Sigmoid colon (tissue), 4 donors: ENCODE data around the gene PCBP1.

ENCODE experiments used
- EP300 ChIP-seq, 4 donors: sonication (generic); formaldehyde crosslinking; IDR thresholded peaks; one replicate each; pipeline ENCODE4 v1.6.1; 2017; ENCODE audit warnings: antibody characterized with exemption in 4 of 4
- POLR2A ChIP-seq, 2 donors: fragments of 450-650 bp; IDR thresholded peaks; one replicate each; pipeline ENCODE4 v1.6.1; 2016; ENCODE audit warnings: antibody characterized with exemption in 2 of 2, mild to moderate bottlenecking in 2 of 2, moderate library complexity in 2 of 2
- POLR2AphosphoS5 ChIP-seq, 4 donors: sonication (generic); formaldehyde crosslinking; IDR thresholded peaks; one replicate each; pipeline ENCODE4 v1.6.1; 2017; ENCODE audit warnings: antibody characterized with exemption in 4 of 4
- TF ChIP-seq, protein P1 (sequence below), 4 experiments: fragments of 450-650 bp in 3 of 4; fragments of 200-600 bp in 1 of 4; IDR thresholded peaks; one replicate each; pipeline ENCODE4 v1.5.1; 2016 to 2019; ENCODE audit warnings: antibody characterized with exemption in 4 of 4, mild to moderate bottlenecking in 3 of 4, moderate library complexity in 2 of 4

DNA sequence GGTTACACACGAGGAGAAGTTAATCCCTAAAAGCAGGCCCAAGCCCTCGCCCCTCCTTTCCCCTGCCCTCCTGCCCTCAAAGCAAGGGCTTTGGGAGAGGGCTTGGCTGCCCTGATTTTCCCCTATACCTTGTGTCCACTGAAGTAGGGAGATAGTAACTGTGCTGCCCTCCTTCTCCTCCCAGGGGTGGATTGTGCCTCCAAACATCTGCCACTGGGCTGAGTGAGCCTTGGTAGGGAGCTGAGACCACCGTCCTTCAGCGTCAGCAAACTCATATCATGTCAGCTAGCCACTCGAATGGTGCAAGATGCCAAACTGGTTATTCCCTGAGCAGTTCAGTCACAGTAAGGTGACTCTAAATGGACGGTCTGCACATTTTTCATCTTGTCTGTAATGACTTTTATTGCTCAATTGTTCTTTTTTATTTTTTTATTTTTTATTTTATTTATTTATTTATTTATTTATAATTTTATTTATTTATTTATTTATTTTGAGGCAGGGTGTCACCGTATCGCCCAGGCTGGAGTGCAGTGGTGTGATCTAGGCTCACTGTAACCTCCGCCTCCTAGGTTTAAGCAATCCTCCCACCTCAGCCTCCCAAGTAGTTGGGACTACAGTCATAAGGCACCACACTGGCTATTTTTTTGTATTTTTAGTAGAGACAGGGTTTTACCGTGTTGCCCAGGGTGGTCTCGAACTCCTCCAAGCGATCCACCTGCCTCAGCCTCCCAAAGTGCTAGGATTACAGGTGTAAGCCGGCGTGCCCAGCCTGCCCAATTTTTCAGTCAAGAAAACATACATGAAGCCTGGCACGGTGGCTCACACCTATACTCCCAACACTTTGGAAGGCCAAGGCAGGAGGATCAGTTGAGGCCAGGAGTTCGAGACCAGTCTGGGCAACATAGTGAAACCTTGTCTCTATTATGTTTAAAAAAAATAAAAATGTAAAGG is 8.7 kb downstream of the PCBP1 start:
- TF ChIP-seq, protein P1, sequence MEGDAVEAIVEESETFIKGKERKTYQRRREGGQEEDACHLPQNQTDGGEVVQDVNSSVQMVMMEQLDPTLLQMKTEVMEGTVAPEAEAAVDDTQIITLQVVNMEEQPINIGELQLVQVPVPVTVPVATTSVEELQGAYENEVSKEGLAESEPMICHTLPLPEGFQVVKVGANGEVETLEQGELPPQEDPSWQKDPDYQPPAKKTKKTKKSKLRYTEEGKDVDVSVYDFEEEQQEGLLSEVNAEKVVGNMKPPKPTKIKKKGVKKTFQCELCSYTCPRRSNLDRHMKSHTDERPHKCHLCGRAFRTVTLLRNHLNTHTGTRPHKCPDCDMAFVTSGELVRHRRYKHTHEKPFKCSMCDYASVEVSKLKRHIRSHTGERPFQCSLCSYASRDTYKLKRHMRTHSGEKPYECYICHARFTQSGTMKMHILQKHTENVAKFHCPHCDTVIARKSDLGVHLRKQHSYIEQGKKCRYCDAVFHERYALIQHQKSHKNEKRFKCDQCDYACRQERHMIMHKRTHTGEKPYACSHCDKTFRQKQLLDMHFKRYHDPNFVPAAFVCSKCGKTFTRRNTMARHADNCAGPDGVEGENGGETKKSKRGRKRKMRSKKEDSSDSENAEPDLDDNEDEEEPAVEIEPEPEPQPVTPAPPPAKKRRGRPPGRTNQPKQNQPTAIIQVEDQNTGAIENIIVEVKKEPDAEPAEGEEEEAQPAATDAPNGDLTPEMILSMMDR (IDR thresholded peaks at IDR 0.05) = no peak
- TF ChIP-seq POLR2A (IDR thresholded peaks at IDR 0.05) = no peak
- TF ChIP-seq POLR2AphosphoS5 (IDR thresholded peaks at IDR 0.05) = no peak
- TF ChIP-seq EP300 (IDR thresholded peaks at IDR 0.05) = no peak
